HG02571 (cell line): Measurements from ENCODE around the gene MAGEL2.

Experiments
- ATAC-seq: cut with Tn5 transposase; IDR thresholded peaks from one replicate; pipeline ENCODE4 v1.9.1; 2021; ENCODE audit warnings: mild to moderate bottlenecking, moderate library complexity; ENCODE audit not compliant: unreplicated experiment

MAGEL2 gene

GRCh38 chr15:23647421-23648370, at the start of gene MAGEL2:
Gene MAGEL2, minus strand, starts transcription at chr15:23647867. Its CDS starts 125 bp downstream, at chr15:23647742.
- no peak for ATAC-seq

DNA sequence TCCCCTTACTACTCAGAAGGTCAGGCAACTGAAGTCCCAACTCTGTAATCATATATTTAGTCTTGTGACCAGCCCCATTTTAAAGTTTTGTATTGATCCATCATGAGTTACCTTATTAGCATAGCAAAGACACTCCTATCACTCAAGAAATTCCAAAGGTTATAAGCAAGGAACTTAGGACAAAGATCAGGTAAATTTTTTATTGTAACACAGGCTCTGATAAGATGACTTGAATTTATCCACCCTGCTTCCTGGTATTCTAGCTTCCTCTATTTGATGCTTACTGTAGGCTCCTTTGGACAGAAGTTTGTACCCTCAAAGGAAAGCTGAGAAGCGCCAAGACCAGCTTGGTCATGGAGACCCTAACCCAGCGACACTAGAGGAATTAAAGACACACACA, 47.6 kb upstream of the MAGEL2 start:
- ATAC-seq = no peak

- no peak for ATAC-seq
These were observed 46.9 kb upstream of the MAGEL2 start for GRCh38 chr15:23694592-23694991.

GRCh38 chr15:23690450-23690852, 42.8 kb upstream of the MAGEL2 start:
- no peak for ATAC-seq

DNA sequence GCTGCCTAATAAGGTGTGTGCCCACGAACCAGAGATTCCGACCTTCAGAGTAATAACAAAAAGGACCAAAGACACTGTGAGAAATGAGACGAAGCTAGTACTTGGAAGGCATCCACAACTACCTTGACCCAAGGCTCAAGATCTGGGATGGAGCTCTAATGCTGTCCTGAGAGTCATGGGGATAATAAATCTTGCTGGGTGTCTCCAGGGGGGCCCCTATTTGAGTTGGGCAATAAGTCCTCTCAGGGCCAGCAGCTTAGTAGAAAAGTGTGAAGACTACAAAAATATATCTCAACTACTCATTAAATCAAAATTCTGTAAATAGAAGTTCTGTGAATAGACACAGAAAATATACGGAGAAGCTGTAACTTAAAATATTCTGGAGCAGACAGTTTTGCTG, 42.3 kb upstream of the MAGEL2 start:
- ATAC-seq = no peak

DNA sequence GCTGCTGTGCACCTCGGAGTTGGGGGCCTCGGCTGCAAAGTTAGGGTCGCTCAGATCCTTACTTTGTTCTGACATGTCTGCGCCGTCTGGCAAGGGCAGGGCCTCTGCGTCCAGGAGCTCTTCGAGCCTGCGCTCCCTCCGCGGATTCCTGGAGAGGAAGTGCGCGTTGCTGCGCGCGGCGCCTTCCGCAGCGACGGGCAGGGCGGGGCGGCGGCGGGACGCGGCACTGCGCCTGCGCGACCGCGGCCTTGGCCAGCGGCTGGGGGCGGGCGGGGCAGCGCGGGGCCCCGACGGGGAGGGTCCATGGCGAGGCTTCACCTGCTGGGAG, 39.4 kb upstream of the MAGEL2 start, which contains the start of gene NDN:
TSS of gene NDN (minus strand) at position 163 of the 328 bp plus-strand sequence. CDS start at position 75, 88 bp downstream.
- no peak for ATAC-seq

DNA sequence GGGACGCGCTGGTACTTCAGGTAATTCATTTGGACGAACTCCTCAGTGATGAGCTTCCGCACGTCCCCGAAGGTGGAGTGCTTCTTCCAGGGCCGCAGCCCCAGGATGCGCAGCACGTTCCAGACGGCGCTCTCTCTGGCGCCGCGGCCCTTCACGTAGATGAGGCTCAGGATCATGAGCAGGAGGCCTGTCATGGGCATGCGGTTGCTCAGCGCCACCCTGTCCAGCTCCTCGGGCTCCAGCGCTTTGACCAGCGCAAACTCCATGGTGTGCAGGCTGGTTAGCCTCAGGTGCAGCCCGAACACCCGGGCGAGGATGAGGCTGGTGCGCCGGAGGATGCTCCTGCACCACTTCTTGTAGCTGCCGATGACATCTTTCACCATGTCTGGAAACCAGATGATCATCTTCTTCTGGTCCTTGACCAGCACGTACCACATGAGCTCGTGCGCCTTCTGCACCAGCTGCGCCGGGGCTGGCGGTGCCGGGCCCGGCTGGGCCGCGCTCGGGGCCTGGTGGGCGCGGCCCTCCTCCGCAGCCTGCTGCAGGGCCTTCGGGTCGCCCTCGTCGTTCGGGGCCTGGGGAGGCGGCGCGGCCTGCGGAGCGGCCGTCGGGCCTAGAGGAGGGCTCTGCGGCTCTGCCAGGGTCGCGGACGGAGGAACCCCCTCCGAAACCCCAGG, 38.9 kb upstream of the MAGEL2 start:
- ATAC-seq = no peak

- no peak for ATAC-seq
These were observed 23.8 kb upstream of the MAGEL2 start for GRCh38 chr15:23671481-23671880.

DNA sequence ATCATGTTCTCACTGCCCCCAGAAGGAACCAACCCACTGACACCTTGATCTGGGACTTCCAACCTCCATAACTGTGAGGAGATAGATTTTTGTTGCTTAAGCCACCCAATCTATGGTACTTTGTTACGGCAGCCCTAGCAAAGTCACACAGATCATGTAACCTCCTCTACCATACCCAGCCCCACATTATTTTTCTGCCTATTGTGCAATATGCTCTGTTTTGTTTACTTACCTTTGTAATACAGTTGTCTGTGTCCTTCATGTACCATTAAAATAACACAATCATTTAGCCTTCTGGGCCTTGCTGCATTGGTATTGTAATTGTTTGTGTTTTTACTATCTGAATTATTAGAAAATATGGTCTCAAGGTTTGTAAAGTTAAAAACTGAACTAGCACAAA, 23.3 kb upstream of the MAGEL2 start:
- ATAC-seq = no peak

DNA sequence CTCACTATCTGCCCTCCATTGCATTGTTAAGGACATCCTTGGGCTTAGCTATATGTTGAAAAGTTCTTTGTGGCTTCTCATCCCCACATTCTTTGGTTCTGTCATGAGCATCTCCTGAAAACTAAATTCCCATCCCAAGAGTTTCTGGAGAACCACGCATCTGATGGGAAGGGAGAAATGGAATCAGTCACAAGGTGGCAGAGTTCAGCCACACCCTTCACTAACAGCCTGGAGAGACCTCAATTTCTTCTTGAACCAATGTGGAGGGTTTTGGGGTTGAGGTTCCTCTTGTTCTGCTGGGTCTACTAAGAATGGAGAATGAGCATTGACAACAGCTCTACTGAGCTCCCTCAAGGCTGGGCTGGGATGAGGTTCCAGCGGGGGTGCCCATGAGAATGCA, 15.6 kb upstream of the MAGEL2 start:
- ATAC-seq = no peak

DNA sequence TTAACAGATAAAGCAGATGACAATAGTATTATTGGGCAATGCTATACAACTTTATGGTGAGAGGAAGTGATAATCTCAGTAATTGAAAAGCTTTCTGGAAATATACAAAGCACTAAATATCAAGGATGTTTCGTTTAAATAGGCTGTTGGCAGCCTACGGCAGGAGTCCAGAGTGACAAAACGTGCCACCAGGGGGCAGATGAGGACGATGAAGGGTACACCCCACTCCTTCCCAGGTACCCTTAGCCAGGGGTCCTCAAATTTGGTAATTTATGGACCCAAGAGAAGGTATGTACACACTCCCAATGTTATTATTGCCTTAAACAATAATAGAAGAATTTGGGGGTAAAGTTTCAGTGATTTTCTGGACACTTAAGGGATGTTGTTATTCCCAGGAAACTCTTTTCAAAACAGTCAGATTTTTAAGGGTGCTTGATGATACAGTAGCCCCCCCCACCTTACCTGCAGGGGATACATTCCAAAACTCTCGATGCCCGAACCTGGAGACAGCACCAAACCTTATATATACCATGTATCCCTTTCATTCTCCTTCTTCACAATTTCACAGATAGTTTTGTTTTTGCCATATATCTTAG, 1.4 kb upstream of the MAGEL2 start:
- ATAC-seq = no peak

DNA sequence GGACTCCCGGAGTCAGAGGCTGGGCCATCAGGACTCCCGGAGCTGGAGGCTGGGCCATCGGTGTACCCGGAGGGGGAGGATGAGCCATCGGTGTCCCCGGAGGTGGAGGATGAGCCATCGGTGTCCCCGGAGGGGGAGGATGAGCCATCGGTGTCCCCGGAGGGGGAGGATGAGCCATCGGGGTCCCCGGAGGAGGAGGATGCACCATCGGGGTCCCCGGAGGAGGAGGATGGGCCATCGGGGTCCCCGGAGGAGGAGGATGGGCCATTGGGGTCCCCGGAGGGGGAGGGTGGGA, 719 bp downstream of the MAGEL2 start:
- ATAC-seq = no peak

GRCh38 chr15:23646165-23647000, 1.3 kb downstream of the MAGEL2 start:
- no peak for ATAC-seq

GRCh38 chr15:23645371-23646164, 2.1 kb downstream of the MAGEL2 start:
- no peak for ATAC-seq

DNA sequence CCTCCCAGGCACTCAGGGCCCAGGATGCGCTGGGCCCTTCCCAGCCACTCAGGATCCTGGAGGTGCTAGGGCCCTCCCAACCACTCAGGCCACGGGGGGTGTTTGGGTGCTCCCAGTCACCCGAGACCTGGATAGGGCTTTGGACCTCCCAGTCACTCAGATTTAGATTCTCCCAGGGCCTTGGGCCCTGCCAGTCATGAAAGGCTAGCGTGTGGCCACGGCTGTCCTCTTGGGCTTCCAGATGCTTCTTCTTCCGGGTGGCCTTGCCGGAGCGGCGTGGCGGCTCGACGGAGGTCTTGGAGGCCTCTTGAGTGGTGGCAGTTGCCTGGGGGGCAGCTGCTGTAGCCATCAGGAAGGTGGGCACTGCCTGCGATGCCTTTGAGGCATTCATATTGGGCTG, 2.8 kb downstream of the MAGEL2 start:
- ATAC-seq = no peak

- no peak for ATAC-seq
These were observed 5.1 kb downstream of the MAGEL2 start for GRCh38 chr15:23642413-23643044.

- no peak for ATAC-seq
These were observed 13.5 kb downstream of the MAGEL2 start for GRCh38 chr15:23634181-23634580.

DNA sequence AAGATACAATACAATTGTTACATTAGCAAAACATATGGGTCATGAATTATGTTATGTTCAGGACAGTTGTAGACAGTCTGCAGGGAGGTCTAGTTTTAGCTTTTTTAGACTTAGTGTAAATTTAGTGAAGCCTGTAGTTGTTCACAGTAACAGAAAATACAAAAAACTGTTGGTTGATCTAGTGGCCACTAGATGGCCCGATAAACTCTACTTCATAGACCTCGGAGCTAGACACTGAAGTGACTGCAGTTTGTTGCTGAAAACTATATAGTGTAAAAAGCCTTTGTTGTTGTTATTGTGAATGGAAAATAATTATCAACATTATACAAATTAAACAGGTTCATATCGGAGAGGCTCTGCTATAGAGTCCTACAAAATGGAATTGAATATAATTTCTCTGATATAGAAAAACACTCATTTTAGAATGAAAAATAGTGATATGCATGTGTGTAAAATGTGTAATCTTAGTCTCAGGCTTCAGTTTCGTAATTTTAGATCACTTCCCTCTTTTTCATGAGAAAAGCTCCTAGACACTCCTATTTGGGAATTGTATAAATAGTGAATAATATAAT, 18.3 kb downstream of the MAGEL2 start:
- no peak for ATAC-seq

GRCh38 chr15:23628612-23629233, 18.9 kb downstream of the MAGEL2 start:
- no peak for ATAC-seq
